ENCODE results near the gene FN1.

Gene FN1
- 0.10 to 0.65 reads per million in 2 donors for total RNA-seq

DNA sequence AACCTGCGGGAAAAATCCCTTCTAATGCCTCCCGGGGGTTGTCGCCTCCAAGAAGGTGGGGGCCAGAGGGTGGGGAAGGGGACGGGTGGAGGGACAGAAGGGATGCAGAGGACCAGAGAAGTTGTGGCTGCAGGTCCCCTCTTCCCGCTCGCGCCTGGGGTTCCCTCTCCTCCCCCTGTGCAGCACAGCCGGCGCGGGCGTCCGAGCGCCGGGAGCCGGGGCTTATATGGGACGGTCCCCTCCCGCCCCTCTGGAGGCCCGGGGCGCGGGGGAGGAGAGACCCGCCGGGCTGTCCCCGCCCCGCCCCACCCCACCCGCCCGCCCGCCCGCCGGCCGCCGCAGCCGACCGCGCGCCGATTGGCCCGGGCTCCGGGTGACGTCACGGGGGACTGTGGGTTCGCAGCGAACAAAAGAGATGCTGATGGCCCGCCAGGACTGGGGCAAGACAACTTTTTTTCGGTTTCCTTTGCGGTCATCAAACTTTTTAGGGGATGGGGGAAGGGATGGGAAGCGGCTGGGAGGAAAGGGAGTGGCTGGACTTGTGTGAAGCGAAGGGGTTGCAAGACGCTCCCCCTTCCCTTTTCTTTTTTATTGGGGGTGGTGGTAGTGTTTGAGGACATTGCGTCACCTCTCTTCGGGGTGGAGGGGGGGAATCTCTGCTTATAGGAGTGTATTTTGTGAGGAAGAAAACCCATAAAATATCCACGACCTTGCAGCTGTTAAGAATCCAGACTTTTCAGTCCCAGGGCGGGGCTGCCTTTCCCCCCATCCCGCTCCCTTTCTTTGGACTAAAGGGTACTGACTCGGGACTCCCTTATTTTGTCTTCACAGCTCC lies at the start of gene FN1:
FN1 (minus strand) TSS at position 199 of the 835 bp plus-strand sequence. CDS start 266 bp downstream, outside the sequence.
- peak; percentile 42 for DNase-seq

DNA sequence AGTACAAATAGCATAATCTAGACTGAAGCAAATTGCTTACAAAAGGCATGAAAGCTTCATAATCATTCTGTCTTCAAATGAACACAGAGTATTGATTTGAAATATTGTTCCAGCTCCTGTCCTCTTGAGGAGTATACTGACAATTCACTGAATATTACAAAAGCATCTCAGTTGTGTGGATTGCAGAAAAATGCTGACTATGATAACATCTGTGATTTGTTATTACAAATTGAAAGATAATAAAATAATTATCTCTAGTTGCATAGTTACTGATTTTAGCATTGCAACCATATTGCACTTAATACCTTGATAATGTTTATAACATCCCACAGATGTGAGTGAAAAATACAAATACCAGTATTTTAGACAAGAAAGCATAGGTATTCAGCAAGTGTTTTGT lies 49.2 kb upstream of the FN1 start:
- DNase-seq: no peak

DNA sequence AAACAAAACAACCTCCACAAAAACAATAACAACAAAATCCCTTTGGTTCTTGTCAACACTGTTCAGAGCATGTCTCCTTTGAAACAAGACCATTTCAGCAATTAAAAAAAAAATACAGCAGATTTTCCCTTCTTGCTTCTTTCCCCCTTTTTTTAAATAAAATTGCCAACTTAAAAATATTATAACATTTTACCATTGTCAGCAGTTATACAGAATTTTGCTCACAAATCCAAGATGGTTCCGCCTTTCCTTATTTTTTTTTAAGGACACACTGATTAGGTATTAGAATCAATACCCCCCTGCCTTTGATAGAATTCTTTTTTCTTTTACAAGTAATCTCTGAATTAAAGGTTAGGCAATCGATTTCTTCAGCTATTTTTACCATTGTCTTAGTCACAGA lies 48.7 kb upstream of the FN1 start:
- no peak for DNase-seq

DNA sequence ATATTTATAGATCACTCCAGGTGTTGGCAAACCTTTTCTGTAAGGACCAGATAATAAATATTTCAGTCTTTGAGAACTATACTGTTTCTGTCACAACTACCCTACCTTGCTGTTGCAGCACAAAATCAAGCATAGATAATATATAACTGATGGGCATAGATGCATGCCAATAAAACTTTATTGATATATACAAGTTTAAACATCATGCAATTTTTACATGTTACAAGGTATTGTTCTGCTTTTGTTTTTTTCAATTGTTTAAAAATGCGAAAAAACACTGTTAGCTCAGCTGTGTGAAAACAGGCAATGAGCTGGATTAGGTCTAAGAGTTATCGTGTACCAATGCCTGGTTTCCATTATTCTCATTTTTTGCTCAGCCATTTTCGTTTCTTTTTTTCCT lies 47.6 kb upstream of the FN1 start:
- DNase-seq: no peak

DNA sequence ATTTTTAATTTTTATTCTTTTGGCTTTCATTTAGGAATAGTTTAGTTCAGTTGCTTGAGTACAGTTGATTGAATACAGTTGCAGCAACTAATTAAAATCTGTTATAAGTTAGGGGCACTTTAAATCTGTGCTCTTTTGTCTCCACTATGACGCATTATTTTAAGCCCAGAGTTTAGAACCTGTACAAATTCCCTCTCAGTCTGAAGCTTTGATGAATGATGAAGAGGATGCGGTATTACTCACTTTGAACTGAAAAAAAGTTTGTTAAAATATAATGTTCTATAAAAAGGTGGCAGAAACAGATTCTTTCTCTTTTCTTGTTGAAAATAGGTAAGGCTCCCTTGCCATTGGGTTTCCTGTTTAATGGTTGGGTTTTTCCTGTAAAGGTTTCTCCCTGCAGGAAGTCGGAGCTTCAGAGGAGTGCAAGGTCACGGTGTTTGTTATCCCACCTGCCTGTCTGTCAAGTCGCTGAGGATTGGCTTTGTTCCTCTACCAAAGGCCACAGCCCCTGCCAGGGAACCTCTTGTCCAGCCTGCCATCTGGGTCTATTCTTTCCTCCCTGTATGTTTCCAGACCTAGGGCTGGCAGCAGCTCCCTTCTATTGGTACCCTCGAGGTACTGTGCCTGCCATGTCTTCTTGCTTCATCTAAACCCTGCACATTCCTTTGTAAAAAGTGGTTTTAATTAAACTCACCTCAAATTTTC lies 43.8 kb upstream of the FN1 start:
- no peak for DNase-seq

DNA sequence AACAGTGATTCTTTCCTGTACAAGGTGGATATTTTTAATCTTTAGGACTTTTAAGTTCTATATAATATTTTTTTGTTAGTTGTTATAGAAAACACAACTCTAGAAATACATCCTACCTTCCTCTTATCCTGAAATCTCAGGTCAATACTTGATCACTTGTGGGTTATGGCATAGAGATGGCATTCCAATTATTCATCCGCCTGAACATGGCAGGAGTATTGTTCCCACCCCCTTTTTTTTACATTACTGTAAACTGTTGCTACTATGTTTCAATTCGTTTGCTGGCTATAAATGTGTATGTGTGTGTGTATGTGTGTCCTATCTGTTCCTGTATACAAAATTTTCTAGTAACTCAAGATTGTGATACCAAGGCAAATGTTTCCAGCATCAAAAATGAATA lies 43.3 kb upstream of the FN1 start:
- no peak for DNase-seq

DNA sequence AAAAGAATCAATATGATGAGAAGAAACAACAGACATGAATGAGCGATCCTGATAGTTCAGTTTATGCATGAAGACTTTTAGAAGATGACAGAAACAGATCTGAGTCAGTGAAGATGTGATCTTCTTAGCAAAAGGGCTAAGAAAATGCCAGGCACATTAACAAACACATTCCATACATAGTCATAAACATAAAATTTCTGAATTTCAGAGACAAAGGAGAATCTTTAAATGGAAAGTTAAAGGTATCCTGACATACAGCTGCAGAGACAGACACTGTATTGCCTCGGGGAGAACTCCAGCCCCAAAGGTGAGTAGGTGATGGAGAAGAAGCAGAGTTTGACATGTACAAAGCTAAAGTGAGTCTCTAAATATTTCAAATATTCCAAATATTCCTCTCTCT lies 40.6 kb upstream of the FN1 start:
- DNase-seq: no peak

DNA sequence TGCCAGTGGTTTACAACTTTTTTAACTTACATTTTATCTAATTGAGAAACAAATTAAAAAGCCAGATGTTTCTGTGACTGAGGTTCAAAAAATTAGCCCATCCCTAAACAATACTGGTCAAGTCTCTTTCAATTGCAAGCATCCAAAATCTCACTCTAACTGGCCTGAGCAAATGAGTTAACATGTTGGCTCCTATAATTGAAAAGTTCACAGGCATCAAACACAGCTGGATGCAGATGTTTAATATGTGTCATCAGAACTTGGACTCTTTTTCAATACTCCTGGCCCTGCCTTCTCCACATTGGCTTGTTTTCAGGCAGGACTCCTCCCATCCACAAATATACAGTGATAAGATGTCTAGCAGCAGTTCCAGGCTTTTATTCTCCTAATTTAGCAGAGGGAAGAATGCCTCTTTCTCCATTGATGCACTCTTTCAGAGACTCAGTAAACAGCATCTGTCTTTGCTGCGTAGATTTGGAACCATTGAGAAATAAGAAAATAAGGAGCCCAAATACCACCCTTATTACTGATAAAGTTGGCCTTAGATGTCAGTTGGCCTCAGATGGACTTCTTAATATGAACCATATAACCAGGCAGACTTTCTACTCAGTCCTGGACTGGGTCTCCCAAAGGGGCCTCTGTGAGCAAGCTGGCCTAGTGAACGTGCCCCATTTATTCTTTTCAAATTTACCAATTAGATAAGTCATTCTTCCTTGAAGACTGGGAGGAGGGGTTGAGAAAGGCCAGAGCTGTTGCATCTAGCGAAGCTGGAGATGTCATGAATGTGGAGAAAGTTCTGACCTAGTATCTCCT lies 30.4 kb upstream of the FN1 start:
- no peak for DNase-seq

DNA sequence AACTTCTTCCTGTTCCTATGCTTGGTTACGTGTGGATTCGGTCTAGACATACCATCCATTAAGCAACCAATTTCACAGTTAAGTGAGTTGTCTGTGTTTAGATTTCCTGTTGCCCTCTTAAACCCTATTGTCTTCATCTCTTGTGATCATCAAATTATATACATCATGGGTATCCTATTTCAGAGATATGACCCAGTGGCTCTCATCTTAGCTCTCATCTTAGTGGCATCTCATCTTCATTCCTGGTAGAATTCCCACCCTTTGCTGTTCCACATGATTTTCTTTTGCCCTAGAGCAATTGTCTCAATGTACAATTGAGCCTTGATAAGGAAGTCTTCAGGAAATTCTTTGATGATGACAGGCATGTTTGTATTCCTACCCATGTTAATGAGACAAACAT lies 29.4 kb upstream of the FN1 start:
- no peak for DNase-seq

DNA sequence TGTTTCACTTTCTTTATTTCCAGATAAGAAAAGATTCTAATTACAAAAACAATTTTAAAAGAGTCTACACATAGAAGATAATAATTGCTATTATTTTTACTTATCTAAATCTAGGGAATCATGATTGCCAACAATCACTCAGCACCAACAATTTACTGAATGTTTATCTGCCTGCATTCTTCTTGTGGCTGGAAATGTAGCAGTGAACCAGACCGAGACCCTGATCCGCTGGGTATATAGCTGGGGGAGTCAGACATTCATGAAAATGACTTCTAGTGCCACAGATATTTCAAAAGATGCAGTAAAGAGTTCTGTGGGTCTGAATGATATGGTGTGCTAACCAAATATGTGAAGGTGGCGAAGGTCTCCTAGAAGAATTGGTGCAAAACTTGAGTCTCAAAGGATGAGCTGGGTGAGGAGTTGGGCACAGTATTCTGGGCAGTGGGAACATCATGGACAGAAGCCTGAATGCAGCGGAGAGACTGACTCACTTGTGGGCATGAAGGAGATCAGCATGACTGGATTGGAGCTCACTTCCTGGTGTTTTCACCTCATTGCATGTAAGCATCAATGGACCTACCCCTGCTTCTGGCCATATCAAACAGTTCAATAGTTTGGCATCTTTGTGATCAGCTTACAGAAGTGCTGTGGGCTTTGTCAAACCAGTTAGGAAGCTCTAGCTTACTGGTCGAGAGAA lies 26.1 kb upstream of the FN1 start:
- no peak for DNase-seq

DNA sequence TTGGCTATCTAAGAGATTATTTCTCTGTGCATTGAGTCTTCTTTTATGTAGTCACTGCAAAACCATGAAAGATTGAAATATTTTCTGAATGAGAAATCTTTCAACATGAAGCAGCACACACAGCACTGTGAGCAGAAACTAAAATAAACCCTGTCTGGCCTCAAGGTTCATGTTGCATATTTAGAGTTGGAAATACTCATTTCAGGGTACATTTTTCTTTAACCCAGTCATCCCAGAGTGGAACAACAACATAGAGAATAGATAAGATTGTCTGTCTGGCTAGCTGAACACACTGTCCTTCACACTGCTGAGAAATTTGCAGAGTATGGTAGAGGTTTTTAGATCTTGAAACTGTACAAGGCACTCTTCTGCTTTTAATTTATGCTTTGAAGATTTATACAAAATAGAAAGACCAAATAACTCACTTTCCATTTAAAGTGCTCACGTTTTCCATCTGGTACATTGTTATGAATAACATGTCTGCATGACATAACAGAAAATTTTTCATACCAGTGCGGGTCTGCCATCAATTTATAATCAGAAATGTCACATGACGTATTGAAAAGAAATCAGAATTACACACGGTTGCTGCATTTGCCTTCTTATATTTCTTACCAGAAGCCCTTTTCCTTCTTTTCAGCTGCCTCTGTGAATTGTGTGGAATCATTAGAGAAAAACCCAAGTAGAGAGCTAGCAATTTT lies 25.0 kb upstream of the FN1 start:
- no peak for DNase-seq

DNA sequence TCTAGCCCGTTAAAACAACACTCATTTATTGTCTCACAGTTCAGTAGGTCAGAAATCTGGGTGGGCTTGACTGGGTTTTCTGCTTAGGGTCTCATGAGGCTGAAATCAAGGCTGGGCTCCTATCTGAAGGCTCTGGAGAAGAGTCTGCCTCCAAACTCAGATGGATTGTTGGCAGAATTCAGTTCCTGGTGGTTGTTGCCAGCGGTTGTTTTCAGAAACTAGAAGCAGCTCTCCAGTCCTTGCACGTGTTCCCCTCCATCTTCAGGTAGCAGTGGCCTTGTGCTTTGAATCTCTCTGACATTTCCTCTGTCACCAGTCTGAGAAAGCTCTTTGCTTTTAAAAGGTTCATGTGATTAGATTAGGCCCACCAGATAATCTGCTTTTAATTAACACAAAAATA lies 20.1 kb upstream of the FN1 start:
- DNase-seq: no peak

DNA sequence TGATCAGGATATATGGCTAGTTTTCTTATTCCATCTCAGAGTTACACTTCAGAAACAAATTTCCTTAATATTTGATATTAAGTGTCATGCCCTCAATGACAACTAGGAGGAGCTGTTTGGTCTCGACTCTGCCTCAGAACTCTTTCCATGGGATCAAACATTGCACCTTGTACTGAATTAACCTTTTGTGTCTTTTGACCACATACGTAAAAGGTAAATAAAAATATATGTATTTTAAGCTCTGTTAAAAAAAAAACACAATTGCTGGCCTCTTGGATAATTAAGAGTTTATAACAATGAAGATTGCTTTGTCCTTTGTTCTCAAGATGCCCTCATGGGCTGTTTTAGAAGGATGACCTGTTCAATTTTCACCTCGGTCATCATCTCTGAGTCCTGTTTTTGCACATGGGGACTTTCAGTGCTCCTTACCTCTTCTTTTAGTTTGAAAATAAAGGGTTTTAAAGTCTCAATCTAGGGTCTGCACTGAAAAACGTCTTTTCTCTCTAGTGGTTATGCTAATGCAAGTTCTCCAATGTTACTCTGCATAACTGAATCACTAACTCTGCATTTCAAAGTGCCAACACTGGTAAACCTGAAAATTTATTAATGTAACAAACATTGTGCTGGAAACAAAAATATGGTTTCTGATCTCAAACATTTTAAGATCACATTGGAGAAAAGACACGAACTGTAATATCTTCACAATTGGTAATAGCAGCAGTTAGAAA lies 18.8 kb upstream of the FN1 start:
- DNase-seq: no peak

DNA sequence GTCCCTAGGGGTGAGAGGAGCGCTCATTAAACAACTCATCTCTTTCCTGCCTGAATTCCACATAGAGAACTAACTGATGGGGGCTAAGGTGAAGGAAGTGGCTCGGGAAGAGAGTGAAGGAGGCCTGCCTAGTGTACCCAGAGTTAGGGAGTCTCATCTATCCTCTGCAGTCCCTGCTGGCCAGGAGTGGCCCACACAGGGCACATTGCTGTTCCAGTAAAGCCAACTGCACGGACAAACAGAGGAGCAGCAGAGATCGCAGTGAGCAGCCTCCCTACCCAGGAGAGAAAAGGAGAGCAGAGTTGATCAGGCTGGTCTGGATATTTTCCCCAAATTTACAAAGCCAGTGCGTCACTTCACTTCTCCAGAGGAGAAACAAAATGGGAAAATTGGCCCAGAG lies 16.9 kb upstream of the FN1 start:
- no peak for DNase-seq

DNA sequence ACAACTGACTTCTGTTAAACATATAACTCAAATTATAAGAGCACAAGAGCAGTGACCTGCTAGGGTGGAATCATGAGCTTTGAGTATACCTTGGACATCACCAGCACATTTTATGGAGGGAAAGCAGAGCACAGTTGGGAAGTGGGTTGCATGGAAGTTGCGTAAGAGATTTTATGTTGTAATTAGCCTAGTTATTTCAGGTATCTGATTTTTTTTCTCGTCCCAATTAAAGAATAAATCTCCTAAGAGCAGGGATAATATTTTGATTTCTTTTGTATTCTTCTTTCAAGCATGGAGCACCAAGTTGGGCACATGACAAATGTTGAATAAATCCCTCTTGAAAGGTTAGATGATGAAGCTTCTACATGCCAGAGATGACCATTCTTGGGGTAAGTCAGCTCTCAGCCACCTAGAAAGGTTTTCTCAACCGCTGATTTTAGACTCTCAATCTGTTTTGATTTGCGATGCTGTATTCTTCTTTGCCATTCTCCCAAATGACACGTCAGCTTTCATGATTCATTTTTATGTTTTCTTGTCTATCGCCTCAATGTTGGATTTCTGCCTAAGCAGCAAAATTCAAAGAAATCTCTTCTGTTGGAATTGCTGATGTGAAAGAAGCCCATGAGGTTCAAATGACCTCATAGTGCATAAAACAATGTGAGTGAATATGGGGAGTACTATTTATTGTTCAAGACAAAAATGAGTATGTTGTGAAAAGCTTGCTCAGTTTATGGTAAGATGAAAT lies 15.3 kb upstream of the FN1 start:
- DNase-seq: no peak

DNA sequence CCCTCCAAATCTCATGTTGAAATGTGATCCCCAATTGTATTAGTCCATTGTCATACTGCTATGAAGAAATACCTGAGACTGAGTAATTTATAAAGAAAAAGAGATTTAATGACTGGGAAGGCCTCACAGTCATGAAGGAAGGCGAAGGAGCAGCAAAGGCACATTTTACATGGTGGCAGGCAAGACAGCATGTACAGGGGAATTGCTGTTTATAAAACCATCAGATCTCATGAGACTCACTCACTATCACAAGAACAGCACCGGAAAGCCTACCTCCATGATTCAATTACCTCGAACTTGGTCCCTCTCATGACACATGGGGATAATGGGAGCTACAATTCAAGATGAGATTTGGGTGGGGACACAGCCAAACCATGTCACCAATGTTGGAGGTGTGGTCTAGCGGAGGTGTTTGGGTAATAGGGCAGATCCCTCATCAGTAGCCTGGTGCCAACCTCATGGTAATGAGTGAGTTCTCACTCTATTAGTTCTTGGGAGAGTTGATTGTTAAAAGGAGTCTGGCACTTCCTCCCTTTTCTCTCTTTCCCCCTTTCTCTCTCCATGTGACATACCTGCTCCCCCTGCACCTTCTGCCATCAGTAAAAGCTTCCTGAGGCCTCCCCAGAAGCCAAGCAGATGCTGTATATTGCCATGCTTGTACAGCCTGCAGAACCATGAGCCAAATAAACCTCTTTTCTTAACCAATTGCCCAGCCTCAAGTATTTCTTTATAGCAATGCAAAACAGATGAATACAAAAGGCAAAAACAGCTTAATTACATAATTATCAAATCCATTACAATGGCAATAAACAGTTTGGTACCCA lies 14.5 kb upstream of the FN1 start:
- no peak for DNase-seq

DNA sequence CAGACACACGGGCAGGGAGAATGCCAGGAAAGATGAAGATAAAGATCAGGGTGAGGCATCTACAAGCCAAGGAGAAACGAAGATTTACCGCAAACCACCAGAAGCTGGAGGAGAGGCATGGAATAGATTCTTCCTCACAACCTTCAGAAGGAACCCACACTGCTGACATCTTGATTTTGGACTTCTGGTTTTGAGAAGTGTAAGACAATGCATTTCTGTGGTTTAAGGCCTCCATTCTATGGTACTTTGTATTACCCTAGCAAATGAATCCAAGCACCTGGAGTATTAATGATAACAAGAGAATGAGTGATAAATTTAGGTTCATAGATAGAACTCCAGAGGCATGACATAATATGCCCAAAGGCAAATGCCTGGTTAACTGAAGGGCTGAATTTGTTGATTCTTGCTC lies 11.8 kb upstream of the FN1 start:
- no peak for DNase-seq

DNA sequence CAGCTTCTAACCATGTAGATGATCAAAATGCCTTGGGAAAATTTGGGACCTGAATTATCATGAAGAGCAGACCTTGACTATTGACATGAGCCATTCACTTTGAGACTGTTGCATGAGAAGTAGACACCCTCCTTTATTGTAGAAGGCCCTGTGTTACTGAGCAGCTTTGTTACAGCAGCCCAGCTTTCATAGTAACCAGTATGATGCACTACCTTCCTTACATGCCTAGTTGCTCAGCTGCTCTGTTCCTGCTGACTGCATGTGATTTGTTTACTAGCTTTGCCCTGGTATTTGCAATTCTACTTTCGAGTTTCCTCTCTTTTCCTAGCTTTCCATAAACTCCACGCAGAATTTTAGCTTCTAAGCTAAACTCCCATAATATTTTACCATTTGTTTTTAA lies 11.2 kb upstream of the FN1 start:
- DNase-seq: no peak

DNA sequence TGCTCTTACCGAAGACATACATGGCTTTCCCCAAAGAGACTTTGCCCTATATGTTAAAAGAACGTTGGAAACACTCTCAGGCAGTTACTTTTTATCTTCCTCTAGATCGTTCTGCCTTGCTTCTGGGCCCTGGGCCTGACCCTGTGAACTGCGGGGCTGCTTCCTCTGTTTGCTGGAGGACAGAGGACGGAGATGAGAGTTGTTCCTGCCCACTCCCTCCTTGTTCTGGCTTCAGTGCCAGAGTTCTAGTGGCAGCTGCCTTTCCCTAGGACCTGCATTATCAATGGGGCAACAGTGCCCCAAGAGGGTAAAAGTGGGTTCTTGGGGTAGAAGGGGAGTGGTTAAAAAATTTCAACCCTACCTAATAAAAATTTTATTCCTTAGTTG lies 6.5 kb upstream of the FN1 start:
- DNase-seq: no peak

All from activated gamma-delta T cell (primary cell).